ENCODE data around the gene JARID2.
A peak's percentile ranks its signal among the peaks of the same experiment; 100 is the strongest.
"Not testable (repeated sequence)": the region's sequence is repeated elsewhere in the genome, so short reads cannot be mapped to it uniquely, and the experiment has no call there.

Gene JARID2

GRCh38 chr6:15287670-15288375 is 42.0 kb downstream of the JARID2 start:
- no peaks in the 10 kb centered on the region for H3K27me3 Mint-ChIP-seq
- peaks cover 41% of the 10 kb centered on the region for H3K36me3 Mint-ChIP-seq (ENCODE audit: low read depth)
- peak overlapping the region; percentile 43 for H3K27ac Mint-ChIP-seq
- peaks cover 59% of the 10 kb centered on the region for H3K4me1 Mint-ChIP-seq (ENCODE audit: low read depth)
- H3K4me3 Mint-ChIP-seq = no peak overlapping the region
- H3K9me3 Mint-ChIP-seq = no peaks in the 10 kb centered on the region

GRCh38 chr6:15288856-15289255 is 43.0 kb downstream of the JARID2 start:
- Mint-ChIP-seq H3K27me3 (no peaks in the 10 kb centered on the region), H3K36me3 (ENCODE audit: low read depth) (peaks cover 48% of the 10 kb centered on the region), H3K4me1 (ENCODE audit: low read depth) (peaks cover 64% of the 10 kb centered on the region), H3K27ac (peak overlapping the region; percentile 53), H3K4me3 (no peak overlapping the region), H3K9me3 (no peaks in the 10 kb centered on the region)

- H3K27me3 Mint-ChIP-seq, H3K4me3 Mint-ChIP-seq, H3K9me3 Mint-ChIP-seq: not testable (repeated sequence)
- Mint-ChIP-seq H3K27ac (peak overlapping the region; percentile 19), H3K4me1 (ENCODE audit: low read depth) (peaks cover 66% of the 10 kb centered on the region), H3K36me3 (ENCODE audit: low read depth) (peaks cover 48% of the 10 kb centered on the region)
These were observed 43.6 kb downstream of the JARID2 start for GRCh38 chr6:15289456-15289855.

- no peaks in the 10 kb centered on the region for H3K9me3 Mint-ChIP-seq
- no peaks in the 10 kb centered on the region for H3K27me3 Mint-ChIP-seq
- H3K4me1 Mint-ChIP-seq (ENCODE audit: low read depth) = peaks cover 71% of the 10 kb centered on the region
- H3K4me3 Mint-ChIP-seq = peak overlapping the region; percentile 2
- H3K36me3 Mint-ChIP-seq (ENCODE audit: low read depth) = peaks cover 51% of the 10 kb centered on the region
- peak overlapping the region; percentile 19 for H3K27ac Mint-ChIP-seq
These were observed 44.3 kb downstream of the JARID2 start for GRCh38 chr6:15290067-15290680.

- no peak overlapping the region for H3K4me3 Mint-ChIP-seq
- peak overlapping the region; percentile 65 for H3K27ac Mint-ChIP-seq
These were observed 45.3 kb downstream of the JARID2 start for GRCh38 chr6:15290962-15291704.

GRCh38 chr6:15292721-15293302 is 46.9 kb downstream of the JARID2 start:
- Mint-ChIP-seq H3K4me3 (no peak overlapping the region), H3K27ac (peak overlapping the region; percentile 56), H3K27me3 (no peaks in the 10 kb centered on the region), H3K9me3 (no peaks in the 10 kb centered on the region), H3K4me1 (ENCODE audit: low read depth) (peaks cover 91% of the 10 kb centered on the region), H3K36me3 (ENCODE audit: low read depth) (peaks cover 46% of the 10 kb centered on the region)

More at GRCh38 chr6:15290962-15291704, 45.3 kb downstream of the JARID2 start:
- no peaks in the 10 kb centered on the region for H3K9me3 Mint-ChIP-seq
- H3K4me1 Mint-ChIP-seq (ENCODE audit: low read depth) = peaks cover 80% of the 10 kb centered on the region
- H3K27me3 Mint-ChIP-seq = no peaks in the 10 kb centered on the region
- H3K36me3 Mint-ChIP-seq (ENCODE audit: low read depth) = peaks cover 51% of the 10 kb centered on the region

GRCh38 chr6:15293674-15294073 is 47.8 kb downstream of the JARID2 start:
- Mint-ChIP-seq H3K4me3 (no peak overlapping the region), H3K27me3 (no peaks in the 10 kb centered on the region), H3K9me3 (no peaks in the 10 kb centered on the region), H3K27ac (peak overlapping the region; percentile 61), H3K36me3 (ENCODE audit: low read depth) (peaks cover 43% of the 10 kb centered on the region), H3K4me1 (ENCODE audit: low read depth) (peaks cover 91% of the 10 kb centered on the region)

- peaks cover 38% of the 10 kb centered on the region for H3K36me3 Mint-ChIP-seq (ENCODE audit: low read depth)
- H3K4me3 Mint-ChIP-seq = no peak overlapping the region
- H3K9me3 Mint-ChIP-seq = no peaks in the 10 kb centered on the region
- peak overlapping the region; percentile 47 for H3K27ac Mint-ChIP-seq
- H3K27me3 Mint-ChIP-seq = no peaks in the 10 kb centered on the region
- H3K4me1 Mint-ChIP-seq (ENCODE audit: low read depth) = peaks cover 93% of the 10 kb centered on the region
These were observed 48.6 kb downstream of the JARID2 start for GRCh38 chr6:15294504-15294903.

- no peaks in the 10 kb centered on the region for H3K27me3 Mint-ChIP-seq
- H3K4me1 Mint-ChIP-seq (ENCODE audit: low read depth) = peaks cover 93% of the 10 kb centered on the region
- H3K36me3 Mint-ChIP-seq (ENCODE audit: low read depth) = peaks cover 29% of the 10 kb centered on the region
- H3K27ac Mint-ChIP-seq = peak overlapping the region; percentile 88
- peak overlapping the region; percentile 46 for H3K4me3 Mint-ChIP-seq
- H3K9me3 Mint-ChIP-seq = no peaks in the 10 kb centered on the region
These were observed 50.4 kb downstream of the JARID2 start for GRCh38 chr6:15296249-15296648.

- H3K27ac Mint-ChIP-seq = peak overlapping the region; percentile 88
- no peaks in the 10 kb centered on the region for H3K27me3 Mint-ChIP-seq
- peak overlapping the region; percentile 46 for H3K4me3 Mint-ChIP-seq
- peaks cover 93% of the 10 kb centered on the region for H3K4me1 Mint-ChIP-seq (ENCODE audit: low read depth)
- H3K36me3 Mint-ChIP-seq (ENCODE audit: low read depth) = peaks cover 29% of the 10 kb centered on the region
- H3K9me3 Mint-ChIP-seq = no peaks in the 10 kb centered on the region
These were observed 50.9 kb downstream of the JARID2 start for GRCh38 chr6:15296735-15297134.

GRCh38 chr6:15297167-15297566 is 51.3 kb downstream of the JARID2 start:
- Mint-ChIP-seq H3K27ac (peak overlapping the region; percentile 88), H3K4me1 (ENCODE audit: low read depth) (peaks cover 94% of the 10 kb centered on the region), H3K36me3 (ENCODE audit: low read depth) (peaks cover 32% of the 10 kb centered on the region)
- H3K4me3 Mint-ChIP-seq, H3K27me3 Mint-ChIP-seq, H3K9me3 Mint-ChIP-seq: not testable (repeated sequence)

- H3K4me3 Mint-ChIP-seq = no peak overlapping the region
These were observed 52.2 kb downstream of the JARID2 start for GRCh38 chr6:15297895-15298590.

GRCh38 chr6:15299430-15300131 is 53.7 kb downstream of the JARID2 start:
- no peaks in the 10 kb centered on the region for H3K9me3 Mint-ChIP-seq
- H3K4me1 Mint-ChIP-seq (ENCODE audit: low read depth) = peaks cover 89% of the 10 kb centered on the region
- peaks cover 21% of the 10 kb centered on the region for H3K36me3 Mint-ChIP-seq (ENCODE audit: low read depth)
- H3K27me3 Mint-ChIP-seq = no peaks in the 10 kb centered on the region
- H3K4me3 Mint-ChIP-seq = peak overlapping the region; percentile 63
- peak overlapping the region; percentile 89 for H3K27ac Mint-ChIP-seq

More at GRCh38 chr6:15297895-15298590, 52.2 kb downstream of the JARID2 start:
- no peaks in the 10 kb centered on the region for H3K27me3 Mint-ChIP-seq
- H3K36me3 Mint-ChIP-seq (ENCODE audit: low read depth) = peaks cover 26% of the 10 kb centered on the region
- peak overlapping the region; percentile 67 for H3K27ac Mint-ChIP-seq
- H3K4me1 Mint-ChIP-seq (ENCODE audit: low read depth) = peaks cover 90% of the 10 kb centered on the region
- no peaks in the 10 kb centered on the region for H3K9me3 Mint-ChIP-seq
